ENCODE data around the gene HBG2. TPM values are rescaled to one million over a fixed set of nuclear protein-coding genes. Genes with fewer than 3 reads are reported as not detected.
"Not testable (repeated sequence)": the region's sequence is repeated elsewhere in the genome, so short reads cannot be mapped to it uniquely, and the experiment has no call there.

HBG2 gene
- polyA plus RNA-seq (2013, experiment 1 of 2; ENCODE audit: insufficient read length) = 16.1 TPM
- polyA plus RNA-seq (2013, experiment 2 of 2; ENCODE audit: insufficient read length) = 32.8 TPM

DNA sequence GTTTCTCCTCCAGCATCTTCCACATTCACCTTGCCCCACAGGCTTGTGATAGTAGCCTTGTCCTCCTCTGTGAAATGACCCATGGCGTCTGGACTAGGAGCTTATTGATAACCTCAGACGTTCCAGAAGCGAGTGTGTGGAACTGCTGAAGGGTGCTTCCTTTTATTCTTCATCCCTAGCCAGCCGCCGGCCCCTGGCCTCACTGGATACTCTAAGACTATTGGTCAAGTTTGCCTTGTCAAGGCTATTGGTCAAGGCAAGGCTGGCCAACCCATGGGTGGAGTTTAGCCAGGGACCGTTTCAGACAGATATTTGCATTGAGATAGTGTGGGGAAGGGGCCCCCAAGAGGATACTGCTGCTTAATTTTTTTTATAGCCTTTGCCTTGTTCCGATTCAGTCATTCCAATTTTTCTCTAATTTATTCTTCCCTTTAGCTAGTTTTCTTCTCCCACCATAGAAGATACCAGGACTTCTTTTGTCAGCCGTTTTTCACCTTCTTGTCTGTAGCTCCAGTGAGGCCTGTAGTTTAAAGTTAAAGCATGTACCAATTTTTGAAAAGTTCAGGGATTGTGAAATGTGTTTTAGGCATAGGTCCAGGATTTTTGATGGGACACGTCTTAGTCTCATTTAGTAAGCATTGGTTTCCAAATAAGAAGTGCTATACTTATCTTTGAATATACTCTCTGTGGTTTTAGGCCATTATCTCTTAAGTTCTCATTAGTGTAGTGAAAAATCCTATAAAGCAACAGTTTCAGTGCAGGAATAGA is at the start of gene HBG2:
Gene HBG2, minus strand, starts transcription at position 136 of the 768 bp plus-strand sequence. Its CDS starts 53 bp downstream, at position 83.
- not testable (repeated sequence) for DNase-seq

DNA sequence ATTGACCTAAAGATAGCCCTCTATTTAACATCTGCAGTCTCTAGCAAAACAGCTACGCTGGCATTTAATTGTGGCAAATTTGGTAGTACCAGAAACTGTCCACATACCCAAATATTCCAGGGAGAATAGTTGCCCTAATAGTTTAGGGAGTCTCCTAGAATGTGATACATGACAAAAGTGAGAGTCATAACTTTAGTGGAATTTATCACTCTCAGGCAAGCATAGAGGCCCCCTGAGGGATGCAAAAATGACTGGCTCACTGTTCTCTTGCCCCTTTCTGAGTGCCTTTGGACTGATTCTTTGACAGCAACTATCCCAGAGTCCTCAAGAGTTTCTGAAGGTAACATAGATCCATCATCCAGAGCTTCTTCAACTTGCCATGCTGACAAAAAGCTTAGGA is 49.5 kb upstream of the HBG2 start:
- DNase-seq = peak; percentile 52

- no peak for DNase-seq
Observed at GRCh38 chr11:5303626-5304025, 49.0 kb upstream of the HBG2 start.

- no peak for DNase-seq
Observed at GRCh38 chr11:5301846-5302245, 47.3 kb upstream of the HBG2 start, which contains the start of gene OR51B4. OR51B4 (minus strand) TSS chr11:5301946; CDS start chr11:5301946, 0 bp downstream.

- no peak for DNase-seq
Observed at GRCh38 chr11:5300251-5300650, 45.7 kb upstream of the HBG2 start.

GRCh38 chr11:5298451-5298850 is 43.9 kb upstream of the HBG2 start:
- no peak for DNase-seq

GRCh38 chr11:5297721-5298323 is 43.2 kb upstream of the HBG2 start:
- no peak for DNase-seq

- DNase-seq = not testable (repeated sequence)
Observed at GRCh38 chr11:5294342-5294995, 39.9 kb upstream of the HBG2 start.

DNA sequence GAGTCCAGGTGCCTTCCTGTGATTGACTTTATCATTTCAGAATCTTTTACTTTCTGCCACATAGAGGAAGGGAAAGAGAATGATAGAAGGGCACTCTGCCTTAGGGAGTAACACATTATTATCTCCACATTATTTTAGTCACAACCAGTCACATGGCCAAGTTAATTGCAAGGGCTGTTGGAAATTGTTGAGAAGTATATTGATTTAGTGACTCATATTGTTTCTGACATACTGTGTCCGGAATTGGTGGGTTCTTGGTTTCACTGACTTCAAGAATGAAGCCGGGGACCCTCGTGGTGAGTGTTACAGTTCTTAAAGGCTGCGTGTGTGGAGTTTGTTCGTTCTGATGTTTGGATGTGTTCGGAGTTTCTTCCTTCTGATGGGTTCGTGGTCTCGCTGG is 38.4 kb upstream of the HBG2 start:
- DNase-seq = peak; percentile 26

DNA sequence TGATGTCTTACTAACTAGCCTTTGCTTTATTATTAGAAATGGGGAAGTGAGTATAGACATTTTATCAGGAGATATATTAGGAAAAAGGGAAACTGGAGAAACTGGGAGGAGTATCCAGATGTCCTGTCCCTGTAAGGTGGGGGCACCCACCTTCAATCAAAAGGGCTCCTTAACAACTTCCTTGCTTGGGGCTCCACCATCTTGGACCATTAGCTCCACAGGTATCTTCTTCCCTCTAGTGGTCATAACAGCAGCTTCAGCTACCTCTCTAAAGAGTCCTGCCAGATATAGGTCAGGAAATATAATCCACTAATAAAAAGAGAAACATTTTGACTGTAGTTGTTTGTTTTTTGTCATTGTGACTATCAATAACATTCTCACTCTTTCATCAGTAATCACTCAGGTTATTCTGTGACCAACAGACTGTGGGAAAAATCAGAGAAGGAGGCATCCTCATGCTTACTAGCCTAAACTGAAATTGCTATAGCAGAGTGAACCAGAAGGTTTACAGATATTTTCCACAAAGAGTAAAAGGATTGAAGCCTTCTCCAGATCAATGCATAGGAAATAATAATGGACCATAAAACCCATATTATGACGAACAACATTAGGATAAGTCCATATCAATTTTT is 36.7 kb upstream of the HBG2 start:
- DNase-seq = peak; percentile 11

- DNase-seq = no peak
Observed at GRCh38 chr11:5290106-5290505, 35.5 kb upstream of the HBG2 start.

- peak; percentile 49 for DNase-seq
Observed at GRCh38 chr11:5289696-5290095, 35.1 kb upstream of the HBG2 start.

- peak; percentile 62 for DNase-seq
Observed at GRCh38 chr11:5288906-5289550, 34.4 kb upstream of the HBG2 start.

DNA sequence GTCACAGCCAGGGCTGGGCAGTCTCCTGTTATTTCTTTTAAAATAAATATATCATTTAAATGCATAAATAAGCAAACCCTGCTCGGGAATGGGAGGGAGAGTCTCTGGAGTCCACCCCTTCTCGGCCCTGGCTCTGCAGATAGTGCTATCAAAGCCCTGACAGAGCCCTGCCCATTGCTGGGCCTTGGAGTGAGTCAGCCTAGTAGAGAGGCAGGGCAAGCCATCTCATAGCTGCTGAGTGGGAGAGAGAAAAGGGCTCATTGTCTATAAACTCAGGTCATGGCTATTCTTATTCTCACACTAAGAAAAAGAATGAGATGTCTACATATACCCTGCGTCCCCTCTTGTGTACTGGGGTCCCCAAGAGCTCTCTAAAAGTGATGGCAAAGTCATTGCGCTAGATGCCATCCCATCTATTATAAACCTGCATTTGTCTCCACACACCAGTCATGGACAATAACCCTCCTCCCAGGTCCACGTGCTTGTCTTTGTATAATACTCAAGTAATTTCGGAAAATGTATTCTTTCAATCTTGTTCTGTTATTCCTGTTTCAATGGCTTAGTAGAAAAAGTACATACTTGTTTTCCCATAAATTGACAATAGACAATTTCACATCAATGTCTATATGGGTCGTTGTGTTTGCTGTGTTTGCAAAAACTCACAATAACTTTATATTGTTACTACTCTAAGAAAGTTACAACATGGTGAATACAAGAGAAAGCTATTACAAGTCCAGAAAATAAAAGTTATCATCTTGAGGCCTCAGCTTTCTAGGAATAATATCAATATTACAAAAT is 33.7 kb upstream of the HBG2 start:
- peak; percentile 33 for DNase-seq

DNA sequence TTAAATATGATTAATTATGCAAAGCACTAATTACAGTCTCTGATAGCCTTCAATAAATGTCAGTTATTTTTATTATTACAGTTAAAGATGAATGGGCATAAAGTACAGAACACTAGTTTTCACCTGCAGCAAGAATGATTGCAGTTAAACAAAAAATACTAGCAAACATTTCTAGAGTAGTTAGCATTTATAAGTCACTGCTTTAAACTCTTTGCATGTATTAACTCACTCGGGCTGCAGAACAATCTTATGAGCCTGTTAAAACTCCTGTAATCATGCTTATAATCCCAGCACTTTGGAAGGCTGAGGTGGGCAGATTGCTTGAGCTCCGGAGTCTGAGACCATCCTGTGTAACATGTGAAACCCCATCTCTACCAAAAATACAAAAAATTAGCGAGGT is 32.3 kb upstream of the HBG2 start:
- no peak for DNase-seq

DNA sequence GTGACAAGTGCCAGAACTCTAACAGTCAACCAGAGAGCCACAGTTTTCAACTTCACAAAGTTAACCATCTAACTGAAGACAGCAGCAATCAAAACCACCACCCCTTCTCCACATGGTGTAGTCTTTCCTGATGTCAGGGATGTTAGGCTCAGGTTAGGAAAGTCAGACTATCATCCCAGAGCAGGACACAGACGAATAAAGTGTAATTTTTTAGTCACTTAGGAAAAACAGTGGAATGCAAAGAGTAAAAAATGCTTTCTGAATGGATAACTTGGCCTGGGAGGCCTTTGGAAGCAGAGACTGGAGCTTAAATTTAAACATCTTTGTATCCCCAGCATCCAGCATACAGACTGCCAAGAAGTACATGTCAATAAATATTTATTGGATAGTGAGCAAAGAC is 31.8 kb upstream of the HBG2 start:
- no peak for DNase-seq

DNA sequence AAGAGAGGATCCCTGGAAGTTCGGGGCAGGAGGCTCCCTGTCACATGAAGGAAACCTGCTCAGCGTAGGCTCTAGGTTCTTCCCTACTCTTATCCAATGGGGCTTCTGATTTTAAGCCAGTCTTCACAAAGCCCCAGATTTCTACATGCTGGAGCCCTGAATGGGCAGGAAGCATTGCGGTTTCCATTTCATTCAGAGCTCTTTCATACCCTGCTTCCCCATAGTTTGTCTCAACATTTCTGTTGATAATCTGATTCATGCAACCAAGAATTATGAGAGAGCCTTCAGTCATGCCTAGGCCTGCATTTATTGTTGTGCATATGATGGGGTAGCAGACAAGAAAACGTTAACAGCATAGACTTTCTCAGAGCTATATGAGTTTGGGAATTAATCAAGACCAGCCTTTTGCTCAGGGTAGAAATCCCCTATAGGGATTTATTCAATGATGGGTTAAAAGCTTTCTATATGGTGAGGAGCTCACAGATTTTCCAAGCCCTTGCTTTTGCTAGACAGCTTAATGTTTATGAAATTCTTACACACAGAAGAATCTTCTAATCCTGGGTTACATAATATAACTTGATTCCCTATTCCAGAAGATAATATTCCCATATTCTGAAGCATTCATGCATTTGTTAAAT is 31.2 kb upstream of the HBG2 start:
- no peak for DNase-seq

GRCh38 chr11:5284637-5285036 is 30.1 kb upstream of the HBG2 start:
- no peak for DNase-seq

DNA sequence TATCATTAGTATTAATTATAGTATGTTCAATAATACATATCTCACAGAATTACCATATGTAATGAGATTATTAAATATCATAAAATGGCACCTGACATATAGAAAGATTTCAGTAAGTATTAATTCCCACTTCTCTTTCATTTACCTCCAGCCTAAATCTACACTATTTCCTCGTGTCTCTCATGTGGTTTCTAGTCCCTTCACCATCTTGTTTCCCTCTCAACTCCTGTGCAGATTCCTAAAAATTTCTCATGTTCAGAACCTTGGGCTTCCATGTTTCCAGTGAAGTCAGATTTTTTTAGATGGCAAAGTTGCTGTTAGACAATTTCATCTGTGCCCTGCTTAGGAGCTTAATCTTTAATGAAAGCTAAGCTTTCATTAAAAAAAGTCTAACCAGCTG is 29.3 kb upstream of the HBG2 start:
- DNase-seq = no peak

DNA sequence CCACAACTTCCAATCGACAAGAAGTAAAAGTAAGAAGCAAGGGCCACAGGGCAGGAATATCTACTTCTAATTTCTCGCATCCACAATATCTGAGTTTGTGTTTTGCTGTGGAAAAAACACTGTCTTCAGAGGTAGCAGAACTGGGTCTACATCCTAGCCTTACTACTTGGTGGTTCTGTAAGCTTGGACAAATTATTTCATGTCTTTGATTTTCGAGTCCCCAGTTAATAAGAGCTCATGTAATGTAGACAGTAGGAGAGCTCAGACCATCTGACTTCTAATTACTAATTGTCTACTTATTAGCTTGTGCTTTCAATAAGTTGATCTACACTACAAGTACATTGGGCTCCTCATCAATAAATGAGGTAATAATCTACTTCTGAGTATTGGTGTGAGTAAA is 28.5 kb upstream of the HBG2 start:
- DNase-seq = no peak

DNA sequence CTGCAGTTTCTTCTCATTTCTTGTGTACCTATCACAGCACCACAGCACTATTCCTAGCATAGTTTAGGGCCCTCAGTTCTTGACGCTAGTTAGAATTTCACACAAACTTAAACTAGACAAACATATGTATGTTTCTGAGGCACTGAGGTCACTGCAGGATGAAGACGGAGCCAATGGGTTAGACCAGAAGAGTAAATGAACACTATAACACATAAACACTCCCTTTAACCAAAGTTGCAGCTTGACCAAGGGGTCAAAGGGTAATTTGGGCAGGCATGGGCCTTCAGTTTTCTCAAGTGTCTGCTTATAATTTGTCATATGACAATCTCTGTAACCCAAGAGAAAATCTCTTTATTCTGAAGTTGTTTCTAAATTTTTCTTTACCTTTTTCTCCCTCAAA is 28.0 kb upstream of the HBG2 start:
- no peak for DNase-seq

Measured in fibroblast of skin of back (primary cell).